Stimulated activated CD8-positive, alpha-beta memory T cell treated with anti-CD3 and anti-CD28 coated beads, Interleukin-4, amount 100 ng/mL, for 4 hours (primary cell): ENCODE measurements around the gene RPRD1A.
"Not testable (repeated sequence)": the region's sequence is repeated elsewhere in the genome, so short reads cannot be mapped to it uniquely, and the experiment has no call there.

Experiments used
- DNase-seq, 2 donors: peaks; one replicate each; pipeline ENCODE4 v3.0.0-alpha.2; 2020; ENCODE audit warnings: low read depth in 2 of 2, low spot score in 1 of 2

RPRD1A gene

GRCh38 chr18:36078751-36079529 lies 11.6 kb upstream of the RPRD1A start:
- no peak for DNase-seq

- not testable (repeated sequence) for DNase-seq
These were observed 10.4 kb upstream of the RPRD1A start for GRCh38 chr18:36077764-36078163.

- DNase-seq, result no peak
These were observed 8.7 kb upstream of the RPRD1A start for GRCh38 chr18:36075862-36076587.

GRCh38 chr18:36074435-36074834 lies 7.1 kb upstream of the RPRD1A start:
- DNase-seq, result no peak

- DNase-seq, result no peak
These were observed 6.3 kb upstream of the RPRD1A start for GRCh38 chr18:36073676-36074075.

GRCh38 chr18:36072406-36072805 lies 5.0 kb upstream of the RPRD1A start:
- DNase-seq, result not testable (repeated sequence)

GRCh38 chr18:36066686-36067054 lies 689 bp downstream of the RPRD1A start:
- DNase-seq, result no peak

GRCh38 chr18:36066001-36066400 lies 1.4 kb downstream of the RPRD1A start:
- no peak for DNase-seq

GRCh38 chr18:36064809-36065079 lies 2.6 kb downstream of the RPRD1A start:
- not testable (repeated sequence) for DNase-seq

- no peak for DNase-seq
These were observed 3.1 kb downstream of the RPRD1A start for GRCh38 chr18:36064027-36064808.

- no peak for DNase-seq
These were observed 8.7 kb downstream of the RPRD1A start for GRCh38 chr18:36058674-36059073.

- DNase-seq, result no peak
These were observed 15.6 kb downstream of the RPRD1A start for GRCh38 chr18:36051760-36052159.

- no peak for DNase-seq
These were observed 16.9 kb downstream of the RPRD1A start for GRCh38 chr18:36050479-36050878.

- DNase-seq, result no peak
These were observed 19.8 kb downstream of the RPRD1A start for GRCh38 chr18:36047521-36047920.

- DNase-seq, result no peak
These were observed 20.5 kb downstream of the RPRD1A start for GRCh38 chr18:36046898-36047297.

GRCh38 chr18:36045241-36045991 lies 21.9 kb downstream of the RPRD1A start:
- DNase-seq, result no peak

GRCh38 chr18:36043153-36043552 lies 24.2 kb downstream of the RPRD1A start:
- DNase-seq, result no peak

GRCh38 chr18:36041146-36041545 lies 26.2 kb downstream of the RPRD1A start:
- no peak for DNase-seq

- no peak for DNase-seq
These were observed 29.2 kb downstream of the RPRD1A start for GRCh38 chr18:36038102-36038663.

GRCh38 chr18:36035253-36035652 lies 32.1 kb downstream of the RPRD1A start:
- DNase-seq, result no peak

- DNase-seq, result no peak
These were observed 33.0 kb downstream of the RPRD1A start for GRCh38 chr18:36034299-36034895.
